Right lobe of liver (tissue), 5 donors: ENCODE measurements around the gene FITM2. TPM values are rescaled to one million over a fixed set of nuclear protein-coding genes. Genes with fewer than 3 reads are reported as not detected.

ENCODE experiments used
- small RNA-seq, 2 experiments: library from RNA; depleted of rRNA; stranded (forward); fragments of <200 nt; gene quantifications; one replicate each; pipeline ENCODE3, GENCODE V24; 2016
- total RNA-seq, 6 experiments: library from RNA; depleted of rRNA in 2 of 6; stranded (reverse); fragments of >200 nt in 2 of 6; fragmentation: NEBNext Ultra II Directional in 3 of 6; extraction: Animal tissue kit (Norgen Biotek cat#: 25700) in 3 of 6; gene quantifications; one replicate each; pipeline versions ENCODE4 v1.1.0 to v1.2.4, GENCODE V29; 2016 to 2023
- donor health status: DM: no; HTN: no; CAD: no.
- donor health status: DM: no; HTN: no; CAD: no.
- donor health status: DM: no; HTN: yes; CAD: no.
- donor health status: DM: no; HTN: yes; CAD: no.

Gene FITM2
- total RNA-seq, 6 experiments from 2014 or later, result 3.6 to 8.0 (median 6.4) TPM

Small RNA genes lying within 50 kb of the gene (small RNA-seq; reads per million reads assigned to genes)
- 0 reads per million in 2 experiments for gene RF00019

Other genes with a start within 250 kb of the FITM2 start
- under 1 TPM in 5 of 6 experiments, not detected in 1; 0.09 to 0.31 (median 0.10) TPM for gene JPH2, start 124.0 kb downstream of the FITM2 start, total RNA-seq
- 10 to 100 TPM; 13.0 to 20.4 (median 17.3) TPM for gene OSER1, start 100.4 kb downstream of the FITM2 start, total RNA-seq
- not detected for gene GDAP1L1, start 63.9 kb downstream of the FITM2 start, total RNA-seq
- gene R3HDML, start 25.8 kb upstream of the FITM2 start, total RNA-seq, result not detected
- gene HNF4A, start 44.5 kb upstream of the FITM2 start, total RNA-seq, result 100 to 1,000 TPM; 101 to 255 (median 157) TPM
- 100 to 1,000 TPM in 1 of 6 experiments, 10 to 100 TPM in 5; 18.0 to 102 (median 28.7) TPM for gene TTPAL, start 164.7 kb upstream of the FITM2 start, total RNA-seq
- gene SERINC3, start 210.9 kb upstream of the FITM2 start, total RNA-seq, result 10 to 100 TPM; 42.2 to 77.5 (median 58.5) TPM